Kidney glomerular epithelial cell (primary cell): ENCODE measurements around the gene SSUH2.
A peak's percentile ranks its signal among the peaks of the same experiment; 100 is the strongest.

Source experiments
- DNase-seq: peaks from one replicate; lab custom pipeline; 2025; lab: John Stamatoyannopoulos, UW

The SSUH2 gene

DNA sequence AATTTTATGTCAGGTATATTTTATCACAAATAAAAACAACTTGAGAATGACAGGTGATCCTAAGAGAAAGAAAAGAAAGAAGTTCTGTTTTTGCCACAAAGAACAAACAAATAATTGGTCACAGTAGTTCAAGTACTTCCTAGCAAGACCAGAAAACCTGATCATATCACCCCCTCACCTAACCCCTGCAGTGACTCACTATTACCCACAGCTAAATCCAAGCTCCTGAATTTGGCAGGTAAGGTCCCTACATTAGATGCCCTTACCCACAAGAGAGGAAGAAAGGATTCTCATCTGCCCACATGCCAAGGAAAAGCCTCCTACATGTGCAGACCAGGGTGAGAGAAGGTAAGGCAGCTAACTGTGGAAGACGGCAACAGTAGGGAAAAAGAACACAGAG is 4.4 kb downstream of the SSUH2 start:
- no peak for DNase-seq

DNA sequence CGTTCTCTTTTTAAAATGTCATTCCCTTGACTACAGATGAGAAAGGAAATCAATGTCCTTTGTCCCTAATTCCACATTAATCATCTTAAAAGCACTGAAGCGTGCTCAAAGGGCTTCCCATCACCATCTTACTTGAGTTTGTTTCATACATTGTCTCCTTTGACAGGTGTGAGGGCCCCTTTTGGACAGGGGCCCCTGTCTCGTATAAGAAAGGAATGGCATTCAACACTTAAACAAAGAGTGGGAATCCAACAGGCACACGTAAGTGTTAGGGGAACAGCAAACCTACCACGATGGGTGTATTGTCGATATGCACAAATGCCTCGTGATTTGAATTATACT is 5.0 kb downstream of the SSUH2 start:
- no peak for DNase-seq

DNA sequence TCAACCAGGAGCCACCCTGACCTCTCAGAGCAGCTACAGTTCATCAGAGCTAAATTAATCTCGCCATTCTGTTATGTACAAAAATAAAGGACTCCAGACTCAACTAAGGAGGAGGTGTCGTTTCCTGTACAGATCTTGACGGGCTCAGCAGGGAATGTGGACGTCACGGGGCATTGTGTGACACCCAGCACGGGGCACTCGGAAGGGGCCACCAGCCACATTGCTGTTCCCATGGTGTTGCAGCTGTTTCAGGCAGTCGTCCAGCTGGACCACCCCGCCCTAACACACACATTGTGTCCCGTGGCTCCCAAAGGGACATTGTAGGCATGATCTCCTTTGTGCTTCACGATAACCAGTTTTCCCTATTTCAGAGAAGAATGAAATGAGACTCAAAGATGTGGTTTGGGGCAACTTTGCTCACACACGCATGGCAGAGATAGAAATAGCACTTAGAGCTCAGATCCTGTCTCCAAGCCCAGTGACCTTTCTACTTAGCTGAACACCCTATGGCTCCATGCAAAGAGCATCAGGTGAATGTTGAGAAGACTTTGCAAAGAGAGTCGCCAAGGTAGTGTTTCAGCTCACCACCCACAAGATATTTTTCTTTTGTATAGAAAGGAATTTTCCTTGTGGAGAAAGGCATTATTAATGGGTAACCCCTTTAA is 5.5 kb downstream of the SSUH2 start:
- no peak for DNase-seq

DNA sequence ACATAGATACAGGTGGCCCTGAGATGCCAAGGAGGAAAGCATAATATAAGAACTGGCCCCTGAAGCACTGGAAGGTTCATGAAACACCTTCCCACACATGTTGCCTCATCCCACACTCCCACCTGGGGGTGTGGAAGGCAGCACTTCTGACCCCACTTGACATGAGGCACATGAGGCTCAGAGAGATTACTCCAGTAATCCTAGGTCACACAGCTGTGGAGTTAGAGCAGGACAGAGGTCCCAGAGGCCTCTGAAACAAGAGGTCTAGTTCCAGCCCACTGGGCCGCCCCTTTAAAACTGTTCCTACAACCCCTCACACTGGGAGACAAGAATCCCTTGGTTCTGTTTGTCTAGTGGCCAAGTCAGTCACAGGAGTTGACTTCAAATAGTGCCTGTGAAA is 7.2 kb downstream of the SSUH2 start:
- no peak for DNase-seq

DNA sequence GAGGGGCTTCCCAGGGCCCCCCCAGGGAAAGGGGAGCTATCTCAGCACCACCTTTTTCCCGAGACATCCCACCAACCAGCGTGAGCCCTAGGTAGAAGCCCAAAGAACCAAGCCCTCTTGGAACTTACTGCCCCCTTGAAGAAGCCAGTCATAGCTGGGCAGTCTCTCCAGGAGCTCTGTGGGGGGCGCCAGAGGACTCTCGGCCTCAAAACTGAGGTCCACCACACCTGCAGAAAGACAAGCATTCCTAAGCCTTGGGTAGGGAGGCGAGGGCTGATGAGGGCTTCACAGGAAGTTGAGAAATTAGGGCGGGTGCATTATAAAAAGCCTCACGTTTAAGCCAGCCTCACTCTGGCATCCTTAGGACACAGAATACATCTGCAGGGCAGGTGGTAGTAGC is 9.0 kb downstream of the SSUH2 start:
- DNase-seq, result no peak

DNA sequence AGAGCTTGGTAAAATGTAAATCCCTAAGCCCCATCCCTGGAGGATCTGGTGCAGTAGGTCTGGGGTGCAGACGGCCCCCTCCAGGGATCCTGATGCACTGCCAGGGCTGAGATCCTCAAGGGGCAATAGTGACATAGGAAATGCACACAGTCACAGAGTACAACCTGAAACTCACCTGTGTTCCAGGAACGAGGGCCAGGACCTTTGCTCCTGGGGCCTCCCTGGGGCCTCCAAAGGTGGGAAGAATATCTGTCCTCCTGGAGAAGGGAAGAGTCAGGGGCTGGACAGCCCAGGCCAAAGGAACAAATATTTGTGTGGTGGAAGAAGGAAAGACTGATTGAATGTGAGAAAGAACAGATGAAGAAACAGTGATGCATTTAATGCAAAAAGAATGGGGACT is 9.5 kb downstream of the SSUH2 start:
- no peak for DNase-seq

DNA sequence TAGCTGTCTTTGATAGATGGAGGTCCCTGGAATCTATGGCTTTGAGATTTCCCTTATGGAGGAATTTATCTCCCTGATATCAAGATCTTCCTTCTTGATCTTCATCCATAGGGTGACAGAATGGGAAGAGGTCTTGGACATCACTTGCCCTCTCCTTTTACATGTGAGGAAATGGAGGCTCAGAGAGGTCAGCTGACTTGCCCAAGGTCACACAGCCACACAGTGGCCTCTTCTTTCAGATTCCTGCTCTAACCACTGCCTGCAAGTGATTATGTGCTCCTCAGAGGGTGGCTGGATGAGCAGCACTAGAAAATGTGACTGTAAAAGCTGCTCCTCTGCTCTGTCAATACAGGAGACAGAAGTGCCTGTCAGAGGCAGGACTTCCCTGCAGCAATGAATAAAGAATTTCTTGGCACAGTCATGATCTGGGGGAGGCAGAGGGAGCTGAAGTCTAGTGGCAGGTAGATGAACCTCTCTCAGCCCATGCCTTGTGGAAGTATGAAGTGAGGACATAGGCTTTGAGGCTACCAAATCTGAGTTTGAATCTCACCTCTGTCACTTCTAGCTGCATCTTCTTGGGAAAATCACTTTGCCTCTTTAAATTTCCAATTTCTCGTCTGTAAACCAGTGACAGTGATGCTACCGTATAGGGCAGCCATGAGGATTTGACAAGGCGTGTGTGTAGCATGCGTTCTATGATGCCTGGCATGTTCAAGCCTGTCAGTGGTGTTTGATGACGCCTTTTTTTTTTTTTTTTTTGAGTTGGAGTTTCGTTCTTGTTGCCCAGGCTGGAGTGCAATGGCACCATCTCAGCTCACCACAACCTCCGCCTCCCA is 12.0 kb downstream of the SSUH2 start:
- peak; percentile 23 for DNase-seq

DNA sequence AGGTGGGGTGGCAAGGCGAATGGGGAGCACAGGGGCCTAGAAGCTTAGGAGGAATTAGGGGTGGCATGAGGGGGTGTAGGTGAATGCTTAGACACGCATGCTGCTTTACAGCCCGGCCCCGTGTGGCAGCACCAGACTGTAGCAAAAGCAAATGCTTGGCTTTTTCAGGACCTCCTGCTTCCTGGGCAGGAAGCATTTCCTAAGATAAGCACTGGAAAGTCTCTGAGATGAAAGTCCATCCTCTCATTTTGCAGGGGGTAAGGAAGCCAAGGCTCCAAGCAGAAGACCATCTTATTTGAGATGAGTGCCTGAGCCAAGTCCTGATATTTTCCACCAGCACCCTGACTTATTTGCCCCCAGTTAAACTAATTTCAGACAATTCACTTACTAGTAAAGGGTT is 12.9 kb downstream of the SSUH2 start:
- DNase-seq, result no peak

DNA sequence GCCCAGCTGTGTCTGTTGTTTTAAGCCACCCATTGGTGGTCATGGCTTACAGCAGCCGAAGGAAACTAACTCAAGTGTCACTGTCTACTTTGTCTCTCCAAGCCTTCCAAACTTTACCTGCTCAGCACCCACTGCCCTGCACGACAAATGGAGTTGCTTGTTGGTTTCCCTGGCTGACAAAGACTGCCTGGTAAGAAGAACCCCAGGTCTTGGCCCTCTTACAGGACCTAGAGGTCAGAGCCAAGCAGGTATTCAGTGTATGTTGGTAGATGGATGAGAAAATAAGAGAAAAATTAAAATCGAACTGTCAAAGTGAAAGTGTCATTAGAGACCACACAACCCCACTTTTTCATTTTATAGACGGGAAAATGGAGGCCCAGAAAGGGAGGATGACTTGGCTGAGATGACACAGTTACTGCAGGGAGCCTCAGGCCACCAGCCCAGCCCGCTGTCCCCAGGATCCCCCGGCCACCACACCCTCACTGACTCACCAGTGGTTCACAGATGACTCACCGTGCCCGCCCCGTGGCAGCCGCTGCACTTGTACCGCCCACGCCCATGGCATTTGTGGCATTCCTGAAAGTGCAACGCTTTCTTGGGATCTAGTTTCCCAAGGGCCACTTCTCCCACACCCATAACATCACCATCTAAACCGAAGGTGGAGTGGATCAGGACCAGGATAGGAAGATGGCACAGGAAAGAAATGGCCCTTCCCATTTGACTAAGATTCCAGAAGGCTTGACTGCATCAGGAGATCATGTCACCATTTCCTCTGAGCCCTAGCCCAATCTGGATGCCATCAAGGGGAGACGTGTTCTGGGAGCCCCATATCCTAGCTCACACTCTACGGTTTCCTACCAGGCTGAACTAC is 15.2 kb downstream of the SSUH2 start:
- peak; percentile 43 for DNase-seq

DNA sequence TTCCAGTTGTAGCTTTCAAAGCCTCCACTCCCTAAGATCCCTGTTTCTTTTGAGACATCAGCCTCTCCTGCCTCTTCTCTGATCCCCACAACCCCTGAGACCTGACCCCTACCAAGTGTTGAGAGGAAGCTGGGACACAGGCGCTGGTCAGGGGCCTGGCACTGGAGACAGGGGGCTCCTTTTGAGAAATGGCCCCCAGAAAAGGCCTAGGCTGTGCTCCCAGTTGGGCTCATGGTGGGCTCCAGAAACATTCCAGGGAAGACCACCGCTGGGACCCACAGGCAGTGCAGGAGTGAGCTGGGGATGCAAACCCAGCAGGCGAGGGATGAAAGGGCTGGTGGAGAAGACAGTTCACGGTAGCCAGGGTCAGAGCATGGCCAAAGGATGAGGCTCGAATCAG is 16.6 kb downstream of the SSUH2 start:
- no peak for DNase-seq

DNA sequence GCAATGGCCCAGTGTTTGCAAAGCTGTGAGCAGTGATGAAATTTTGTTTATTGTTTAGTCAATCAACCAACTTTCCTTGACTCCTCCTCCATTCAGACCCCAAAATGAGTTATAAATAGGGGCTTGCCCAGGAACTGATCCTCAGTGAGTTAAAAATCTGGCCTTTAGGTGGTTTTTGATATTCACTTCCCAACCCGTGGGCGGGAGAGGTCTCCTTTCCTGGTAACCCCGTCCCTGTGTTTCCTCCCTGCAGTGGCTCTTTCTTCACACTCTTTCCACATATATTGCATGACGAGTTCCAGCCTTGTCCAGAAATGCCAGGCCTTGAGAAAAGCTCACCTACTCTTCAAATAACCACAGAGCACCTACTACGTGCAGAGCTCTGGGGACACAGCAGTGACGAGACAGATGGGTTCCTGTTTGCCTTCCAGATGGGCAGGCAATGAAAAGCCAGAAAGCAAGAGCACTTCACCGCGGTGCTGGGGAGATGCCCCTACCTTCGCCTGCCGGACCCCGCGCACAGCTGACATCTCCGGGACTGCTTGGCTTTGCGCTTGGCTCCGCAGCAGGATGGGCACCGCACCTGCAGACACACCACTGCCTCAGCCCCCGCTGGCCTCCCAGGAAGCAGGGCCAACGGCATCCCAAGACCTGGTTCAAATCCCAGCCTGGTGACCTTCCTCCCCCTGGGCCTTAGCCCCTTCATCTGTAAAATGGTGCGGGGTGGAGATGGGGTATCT is 17.2 kb downstream of the SSUH2 start:
- DNase-seq, result no peak

DNA sequence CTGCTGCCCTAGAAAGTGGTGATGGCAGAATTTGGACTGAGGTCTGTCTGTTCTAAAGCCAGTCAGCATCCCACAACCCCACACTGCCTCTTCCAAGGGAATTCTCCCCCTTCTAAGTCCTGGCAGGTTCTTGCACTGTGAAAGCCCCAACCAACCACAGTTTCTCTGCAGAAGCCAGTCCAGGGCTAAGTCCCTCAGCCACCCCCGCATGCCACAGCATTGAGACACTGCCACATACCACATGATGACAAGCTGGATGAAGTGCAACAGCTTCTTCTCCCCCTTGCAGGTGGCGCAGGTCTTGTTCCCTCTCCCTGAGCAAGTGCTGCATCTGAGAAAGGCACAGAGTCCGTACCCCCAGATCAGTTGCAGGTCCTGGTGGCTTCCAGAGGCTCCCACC is 18.6 kb downstream of the SSUH2 start:
- DNase-seq, result no peak

DNA sequence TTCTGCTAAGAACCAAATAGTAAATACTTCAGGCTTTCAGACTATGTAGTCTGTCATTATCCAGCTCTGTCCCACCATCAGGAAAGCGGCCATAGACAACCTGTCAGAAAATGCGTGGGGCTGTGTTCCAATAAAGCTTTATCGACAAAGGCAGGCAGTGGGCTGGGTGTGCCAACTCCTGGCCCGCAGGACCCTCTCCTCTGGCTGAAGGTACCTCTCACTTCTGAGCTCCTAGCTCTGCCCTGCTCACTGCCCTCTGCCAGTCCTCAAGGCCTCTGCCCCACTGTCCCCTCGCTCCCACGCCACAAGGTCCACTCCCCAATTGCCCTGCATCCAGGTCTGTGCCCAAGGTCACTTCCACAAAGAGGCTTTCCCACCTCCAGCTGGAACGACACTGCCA is 20.0 kb downstream of the SSUH2 start:
- no peak for DNase-seq

DNA sequence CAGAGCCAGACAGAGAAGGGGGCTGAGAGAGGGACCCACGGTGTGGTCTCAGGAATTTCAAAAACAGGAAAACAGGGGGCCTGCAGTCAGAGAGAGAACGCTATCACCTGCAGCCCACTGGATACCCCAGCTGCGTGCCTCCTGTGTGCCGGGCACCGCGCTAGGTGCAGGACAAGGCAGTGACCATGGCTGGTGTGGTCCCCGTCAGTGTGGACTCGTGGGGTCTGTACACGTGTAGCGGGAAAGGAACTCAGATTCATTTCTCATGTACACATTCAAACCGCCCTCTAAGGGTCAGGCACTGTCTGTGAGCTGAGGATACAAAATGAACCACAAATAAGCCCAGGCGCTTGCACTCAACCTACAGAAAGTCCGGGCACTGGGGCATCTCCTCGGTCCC is 20.9 kb downstream of the SSUH2 start:
- DNase-seq, result no peak

DNA sequence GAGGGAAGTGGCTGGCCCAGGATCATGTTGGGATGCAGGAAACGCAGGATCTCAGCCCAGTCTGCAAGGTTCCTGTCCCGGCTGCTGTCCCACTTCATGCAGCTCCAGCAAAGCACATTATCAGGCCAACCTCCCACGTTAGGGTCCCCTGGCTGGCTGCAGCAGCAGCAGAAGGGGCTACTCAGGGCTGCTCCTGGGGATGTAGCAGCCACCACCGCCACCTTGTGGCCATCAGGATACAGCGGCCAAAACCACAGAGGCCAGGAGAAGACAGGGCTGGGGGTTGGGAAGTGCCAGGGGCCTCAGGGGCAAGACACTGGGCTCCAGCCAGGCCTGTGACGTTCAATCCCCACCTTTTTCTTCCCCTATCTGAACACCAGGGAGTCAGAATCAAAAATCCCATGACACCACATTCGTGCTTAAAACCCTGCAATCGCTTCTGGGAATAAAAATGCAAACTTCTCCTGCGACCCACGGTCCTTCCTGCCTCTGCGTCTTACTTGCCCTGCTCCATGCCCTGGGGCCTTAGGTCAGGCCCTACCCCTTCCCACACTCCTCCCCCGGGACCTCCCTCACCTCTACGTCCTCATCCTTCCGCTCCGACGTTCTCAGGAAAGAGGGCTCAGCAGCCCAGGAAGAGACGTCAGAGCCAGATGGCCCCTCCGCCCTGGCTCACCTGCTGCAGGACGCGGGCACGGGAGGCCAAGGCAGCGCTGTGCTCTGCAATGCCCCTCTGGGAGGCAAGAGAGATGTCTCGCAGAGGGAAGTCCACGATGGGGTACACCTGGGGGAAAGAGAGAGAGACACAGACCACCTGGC is 21.5 kb downstream of the SSUH2 start:
- peak; percentile 61 for DNase-seq

DNA sequence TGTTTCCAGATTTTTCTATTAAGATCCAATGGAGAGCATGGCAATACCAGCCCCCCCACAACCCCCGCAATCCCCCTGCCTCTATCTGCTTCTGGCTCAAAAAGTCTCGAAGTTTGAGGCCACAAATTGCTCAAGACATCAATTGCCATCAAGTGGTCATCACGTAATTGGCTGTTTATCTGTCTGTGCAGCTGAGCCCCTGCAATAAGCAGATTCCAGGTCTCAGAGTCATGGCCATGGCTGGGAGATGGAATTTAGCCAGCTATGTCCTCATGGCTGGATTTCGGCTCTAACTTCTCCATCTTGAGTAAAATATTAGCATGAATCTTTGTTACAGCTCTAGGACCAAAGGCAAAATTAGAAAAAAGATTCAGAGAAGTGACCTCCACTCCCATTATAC is 22.7 kb downstream of the SSUH2 start:
- no peak for DNase-seq

DNA sequence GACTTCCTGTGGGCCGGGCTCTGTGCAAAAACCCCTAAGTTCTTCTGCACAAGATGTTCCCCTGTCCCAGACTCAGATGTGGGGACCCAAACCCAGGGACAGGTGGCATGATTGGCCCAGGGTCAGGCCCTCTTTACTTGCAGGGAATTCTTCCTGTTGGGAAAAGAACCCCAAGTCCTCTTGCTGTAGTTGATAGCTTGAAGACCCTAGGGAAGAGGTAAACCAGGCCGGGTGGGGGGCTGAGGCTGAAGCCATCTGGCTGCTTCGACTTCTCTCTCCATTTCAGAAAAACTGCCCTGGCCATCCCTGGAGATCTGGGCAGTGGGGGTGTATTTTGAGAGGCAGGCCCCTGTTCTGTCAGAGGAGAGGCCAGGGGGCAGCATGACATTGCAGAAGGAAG is 23.5 kb downstream of the SSUH2 start:
- DNase-seq, result no peak

DNA sequence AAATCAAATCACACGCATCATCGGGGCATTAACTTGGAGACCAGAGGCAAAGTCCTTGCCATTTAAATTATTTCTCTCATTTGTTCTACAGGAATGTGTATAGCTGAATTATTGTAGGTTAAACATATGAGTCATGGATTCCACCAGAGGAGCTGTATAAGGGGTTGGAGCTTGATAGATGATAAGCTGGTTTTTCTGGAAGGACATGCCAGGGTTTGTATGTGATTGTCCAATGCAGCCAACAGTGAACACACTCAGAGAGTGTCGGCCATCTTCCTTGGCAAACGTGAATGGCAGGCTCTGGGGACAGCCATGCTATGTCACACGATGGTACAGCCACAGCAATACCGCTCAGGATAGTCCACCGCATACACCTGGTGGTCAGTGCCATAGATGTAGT is 25.1 kb downstream of the SSUH2 start:
- no peak for DNase-seq

DNA sequence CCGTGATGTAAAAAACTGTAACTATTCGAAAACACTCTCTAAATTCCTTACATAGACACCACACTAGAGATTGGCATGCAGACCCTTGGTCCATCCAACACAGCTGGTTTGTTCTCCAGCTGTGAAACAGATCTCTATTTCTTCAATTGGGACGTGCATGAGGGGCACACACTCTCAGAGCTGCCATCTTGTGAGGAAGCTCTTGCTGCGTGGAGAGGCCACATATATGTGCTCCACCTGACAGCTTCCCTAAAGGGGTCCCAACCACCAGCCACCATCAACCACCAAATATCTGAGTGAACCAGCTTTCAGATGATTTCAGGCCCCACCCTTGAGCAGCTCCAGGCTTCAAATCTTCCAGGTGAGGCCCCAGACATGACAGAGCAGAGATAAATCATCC is 25.6 kb downstream of the SSUH2 start:
- no peak for DNase-seq

DNA sequence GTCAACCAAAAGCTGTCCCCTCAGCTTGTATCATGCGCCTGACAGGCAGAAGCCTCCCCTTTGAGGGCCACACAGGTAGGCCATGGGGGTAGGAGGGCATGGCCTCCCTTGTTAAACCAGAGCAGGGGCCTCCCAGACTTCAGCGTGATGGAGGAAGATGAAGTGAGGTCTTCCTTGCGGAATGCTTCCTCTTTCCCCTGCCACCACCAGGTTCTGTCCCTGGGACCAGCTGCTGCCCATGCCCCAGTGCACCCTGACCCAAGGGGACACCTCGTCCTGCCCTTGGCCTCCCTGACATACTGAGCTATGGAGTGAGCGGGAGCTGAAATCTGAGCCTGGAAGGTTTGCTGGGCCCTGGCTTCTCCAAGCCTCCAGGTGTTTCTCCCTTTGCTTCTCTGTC is 26.7 kb downstream of the SSUH2 start:
- DNase-seq, result no peak

DNA sequence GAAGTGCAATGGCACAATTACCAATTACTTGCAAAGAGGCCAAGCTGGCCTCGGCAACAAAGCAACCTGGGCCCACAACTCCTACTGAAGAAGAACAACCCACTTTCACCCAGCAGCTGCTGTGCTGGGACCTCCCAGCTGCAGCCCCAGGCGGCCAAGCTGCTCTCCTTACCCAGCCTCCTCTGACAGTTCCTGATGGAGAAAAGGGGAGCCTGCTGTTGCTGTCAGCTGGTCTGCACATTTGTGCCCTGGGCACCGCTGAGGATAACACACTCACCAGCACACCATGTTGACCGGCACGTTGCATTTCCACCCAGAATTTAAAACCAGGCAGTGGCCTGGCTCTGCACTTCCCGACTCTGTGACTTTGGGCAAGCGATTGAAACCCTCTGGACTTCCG is 33.6 kb downstream of the SSUH2 start:
- DNase-seq, result no peak
